ENCODE measurements around the gene NDUFB11. TPM values are rescaled to one million over a fixed set of nuclear protein-coding genes. Genes with fewer than 3 reads are reported as not detected.

The NDUFB11 gene
- total and polyA plus RNA-seq, 9 of the 15 experiments (the other 6 are each of a cell fraction or from before 2014, with no cell fraction given), result 20.9 to 269 (median 86.8) TPM

DNA sequence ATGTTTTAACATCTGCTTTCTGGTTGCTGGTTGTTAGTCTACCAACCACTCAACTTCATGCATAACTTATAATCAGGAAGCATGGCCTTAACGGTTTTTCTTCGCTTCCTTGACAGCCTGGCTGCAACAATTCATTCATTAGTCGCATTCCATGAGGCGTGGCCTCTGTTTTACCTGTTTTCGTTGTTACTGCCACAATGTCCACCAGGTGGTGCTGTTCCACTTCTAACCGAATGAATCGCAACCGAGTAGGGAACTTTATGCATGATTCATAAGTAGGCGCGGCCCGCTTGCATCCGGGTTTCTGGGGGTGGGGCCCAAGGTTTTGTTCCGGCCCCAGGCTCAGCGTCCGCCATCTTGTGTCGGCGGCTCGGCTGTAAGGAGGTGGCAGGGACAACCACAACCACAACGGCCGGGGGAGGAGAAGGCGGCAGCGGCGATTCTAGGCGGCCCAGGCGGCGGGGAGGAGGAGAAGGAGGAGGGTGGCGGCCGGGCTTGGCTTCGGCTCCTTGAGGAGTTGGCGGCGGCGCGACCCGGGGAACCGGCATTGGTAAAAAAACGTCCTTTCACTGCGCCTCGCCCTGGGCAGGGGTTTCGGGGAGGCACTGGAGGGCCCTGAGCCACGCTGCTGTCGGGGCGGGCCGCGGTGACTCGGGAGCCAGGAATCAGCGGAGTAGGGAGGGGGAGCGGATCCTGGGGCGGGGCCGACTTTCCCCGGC lies 49.1 kb upstream of the NDUFB11 start, which contains the start of gene UBA1 (continued):
- TF ChIP-seq POLR2B (IDR thresholded peaks at IDR 0.05; ENCODE audit: low read depth, partially characterized antibody), result peak; percentile 88
- no peak for TF ChIP-seq RBBP5 (IDR thresholded peaks at IDR 0.05; ENCODE audit: borderline replicate concordance, insufficient read depth, low read length, poor library complexity, severe bottlenecking)
- no peak for TF ChIP-seq ZNF444 (CRISPR knock-in tag; IDR thresholded peaks at IDR 0.05)
- TF ChIP-seq, protein P1, sequence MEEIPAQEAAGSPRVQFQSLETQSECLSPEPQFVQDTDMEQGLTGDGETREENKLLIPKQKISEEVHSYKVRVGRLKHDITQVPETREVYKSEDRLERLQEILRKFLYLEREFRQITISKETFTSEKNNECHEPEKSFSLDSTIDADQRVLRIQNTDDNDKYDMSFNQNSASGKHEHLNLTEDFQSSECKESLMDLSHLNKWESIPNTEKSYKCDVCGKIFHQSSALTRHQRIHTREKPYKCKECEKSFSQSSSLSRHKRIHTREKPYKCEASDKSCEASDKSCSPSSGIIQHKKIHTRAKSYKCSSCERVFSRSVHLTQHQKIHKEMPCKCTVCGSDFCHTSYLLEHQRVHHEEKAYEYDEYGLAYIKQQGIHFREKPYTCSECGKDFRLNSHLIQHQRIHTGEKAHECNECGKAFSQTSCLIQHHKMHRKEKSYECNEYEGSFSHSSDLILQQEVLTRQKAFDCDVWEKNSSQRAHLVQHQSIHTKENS (CRISPR knock-in tag; IDR thresholded peaks at IDR 0.05), result no peak
- peak; percentile 66 for TF ChIP-seq MEIS2 (IDR thresholded peaks at IDR 0.05; ENCODE audit: partially characterized antibody)
- no peak for TF ChIP-seq FOXA1 (IDR thresholded peaks at IDR 0.05; ENCODE audit: borderline replicate concordance)
- no peak for TF ChIP-seq IFI16 (CRISPR knock-in tag; IDR thresholded peaks at IDR 0.05)
- TF ChIP-seq, protein P2, sequence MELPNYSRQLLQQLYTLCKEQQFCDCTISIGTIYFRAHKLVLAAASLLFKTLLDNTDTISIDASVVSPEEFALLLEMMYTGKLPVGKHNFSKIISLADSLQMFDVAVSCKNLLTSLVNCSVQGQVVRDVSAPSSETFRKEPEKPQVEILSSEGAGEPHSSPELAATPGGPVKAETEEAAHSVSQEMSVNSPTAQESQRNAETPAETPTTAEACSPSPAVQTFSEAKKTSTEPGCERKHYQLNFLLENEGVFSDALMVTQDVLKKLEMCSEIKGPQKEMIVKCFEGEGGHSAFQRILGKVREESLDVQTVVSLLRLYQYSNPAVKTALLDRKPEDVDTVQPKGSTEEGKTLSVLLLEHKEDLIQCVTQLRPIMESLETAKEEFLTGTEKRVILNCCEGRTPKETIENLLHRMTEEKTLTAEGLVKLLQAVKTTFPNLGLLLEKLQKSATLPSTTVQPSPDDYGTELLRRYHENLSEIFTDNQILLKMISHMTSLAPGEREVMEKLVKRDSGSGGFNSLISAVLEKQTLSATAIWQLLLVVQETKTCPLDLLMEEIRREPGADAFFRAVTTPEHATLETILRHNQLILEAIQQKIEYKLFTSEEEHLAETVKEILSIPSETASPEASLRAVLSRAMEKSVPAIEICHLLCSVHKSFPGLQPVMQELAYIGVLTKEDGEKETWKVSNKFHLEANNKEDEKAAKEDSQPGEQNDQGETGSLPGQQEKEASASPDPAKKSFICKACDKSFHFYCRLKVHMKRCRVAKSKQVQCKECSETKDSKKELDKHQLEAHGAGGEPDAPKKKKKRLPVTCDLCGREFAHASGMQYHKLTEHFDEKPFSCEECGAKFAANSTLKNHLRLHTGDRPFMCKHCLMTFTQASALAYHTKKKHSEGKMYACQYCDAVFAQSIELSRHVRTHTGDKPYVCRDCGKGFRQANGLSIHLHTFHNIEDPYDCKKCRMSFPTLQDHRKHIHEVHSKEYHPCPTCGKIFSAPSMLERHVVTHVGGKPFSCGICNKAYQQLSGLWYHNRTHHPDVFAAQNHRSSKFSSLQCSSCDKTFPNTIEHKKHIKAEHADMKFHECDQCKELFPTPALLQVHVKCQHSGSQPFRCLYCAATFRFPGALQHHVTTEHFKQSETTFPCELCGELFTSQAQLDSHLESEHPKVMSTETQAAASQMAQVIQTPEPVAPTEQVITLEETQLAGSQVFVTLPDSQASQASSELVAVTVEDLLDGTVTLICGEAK (IDR thresholded peaks at IDR 0.05), result no peak
- TF ChIP-seq, protein P2 (CRISPR knock-in tag; IDR thresholded peaks at IDR 0.05), result no peak
- TF ChIP-seq ETS2 (tag; IDR thresholded peaks at IDR 0.05; ENCODE audit: borderline replicate concordance, poor library complexity, severe bottlenecking), result no peak
- TF ChIP-seq, protein P3, sequence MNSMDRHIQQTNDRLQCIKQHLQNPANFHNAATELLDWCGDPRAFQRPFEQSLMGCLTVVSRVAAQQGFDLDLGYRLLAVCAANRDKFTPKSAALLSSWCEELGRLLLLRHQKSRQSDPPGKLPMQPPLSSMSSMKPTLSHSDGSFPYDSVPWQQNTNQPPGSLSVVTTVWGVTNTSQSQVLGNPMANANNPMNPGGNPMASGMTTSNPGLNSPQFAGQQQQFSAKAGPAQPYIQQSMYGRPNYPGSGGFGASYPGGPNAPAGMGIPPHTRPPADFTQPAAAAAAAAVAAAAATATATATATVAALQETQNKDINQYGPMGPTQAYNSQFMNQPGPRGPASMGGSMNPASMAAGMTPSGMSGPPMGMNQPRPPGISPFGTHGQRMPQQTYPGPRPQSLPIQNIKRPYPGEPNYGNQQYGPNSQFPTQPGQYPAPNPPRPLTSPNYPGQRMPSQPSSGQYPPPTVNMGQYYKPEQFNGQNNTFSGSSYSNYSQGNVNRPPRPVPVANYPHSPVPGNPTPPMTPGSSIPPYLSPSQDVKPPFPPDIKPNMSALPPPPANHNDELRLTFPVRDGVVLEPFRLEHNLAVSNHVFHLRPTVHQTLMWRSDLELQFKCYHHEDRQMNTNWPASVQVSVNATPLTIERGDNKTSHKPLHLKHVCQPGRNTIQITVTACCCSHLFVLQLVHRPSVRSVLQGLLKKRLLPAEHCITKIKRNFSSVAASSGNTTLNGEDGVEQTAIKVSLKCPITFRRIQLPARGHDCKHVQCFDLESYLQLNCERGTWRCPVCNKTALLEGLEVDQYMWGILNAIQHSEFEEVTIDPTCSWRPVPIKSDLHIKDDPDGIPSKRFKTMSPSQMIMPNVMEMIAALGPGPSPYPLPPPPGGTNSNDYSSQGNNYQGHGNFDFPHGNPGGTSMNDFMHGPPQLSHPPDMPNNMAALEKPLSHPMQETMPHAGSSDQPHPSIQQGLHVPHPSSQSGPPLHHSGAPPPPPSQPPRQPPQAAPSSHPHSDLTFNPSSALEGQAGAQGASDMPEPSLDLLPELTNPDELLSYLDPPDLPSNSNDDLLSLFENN (IDR thresholded peaks at IDR 0.05; ENCODE audit: low read depth in 2 of 2, low read length in 2 of 2), result no peak
- peak; percentile 97 for TF ChIP-seq SUPT5H (IDR thresholded peaks at IDR 0.05)
- 0 out of 2 replicates have a peak, but pooled peaks have one; percentile 42 for TF ChIP-seq ZNF24 (IDR thresholded peaks at IDR 0.05)
- no peak for TF ChIP-seq TFAM (CRISPR knock-in tag; conservative IDR thresholded peaks at IDR 0.05)
